Liver (tissue), 3 donors: ENCODE results near the gene NFIL3.

ENCODE experiments used
- EGR1 ChIP-seq, 2 donors: IDR thresholded peaks; 2 replicates each; pipeline ENCODE4 v1.6.1; 2016 to 2018; ENCODE audit warnings: antibody characterized with exemption in 2 of 2, low read depth in 2 of 2
- GABPA ChIP-seq, 2 donors: IDR thresholded peaks in 1 of 2; conservative IDR thresholded peaks in 1 of 2; 2 replicates each; pipeline ENCODE4 v1.6.1; 2016; ENCODE audit warnings: antibody characterized with exemption in 2 of 2, mild to moderate bottlenecking in 1 of 2, moderate library complexity in 1 of 2
- RAD21 ChIP-seq, 2 donors: IDR thresholded peaks; 2 replicates each; pipeline ENCODE4 v1.6.1; 2016; ENCODE audit warnings: antibody characterized with exemption in 2 of 2, mild to moderate bottlenecking in 2 of 2
- SP1 ChIP-seq: IDR thresholded peaks from 2 replicates; pipeline ENCODE4 v1.6.1; 2018; ENCODE audit warnings: antibody characterized with exemption, mild to moderate bottlenecking
- TAF1 ChIP-seq: conservative IDR thresholded peaks from 2 replicates; pipeline ENCODE4 v1.6.1; 2016; ENCODE audit warnings: antibody characterized with exemption, mild to moderate bottlenecking
- YY1 ChIP-seq: IDR thresholded peaks from 2 replicates; pipeline ENCODE4 v1.6.1; 2016; ENCODE audit warnings: antibody characterized with exemption, mild to moderate bottlenecking
- TF ChIP-seq, protein P1 (sequence below): fragments of 150-350 bp; IDR thresholded peaks from 2 replicates; pipeline ENCODE4 v1.5.1; 2017; ENCODE audit warnings: improper control_type of control experiment, low read depth, low read length; ENCODE audit not compliant: missing input control
- TF ChIP-seq, protein P2 (sequence below): IDR thresholded peaks from 2 replicates; pipeline ENCODE4 v1.6.1; 2016; ENCODE audit warnings: antibody characterized with exemption
- TF ChIP-seq, protein P3 (sequence below): IDR thresholded peaks from 2 replicates; pipeline ENCODE4 v1.6.1; 2016; ENCODE audit warnings: antibody characterized with exemption
- donor health status: healthy.
- donor health status: healthy.

DNA sequence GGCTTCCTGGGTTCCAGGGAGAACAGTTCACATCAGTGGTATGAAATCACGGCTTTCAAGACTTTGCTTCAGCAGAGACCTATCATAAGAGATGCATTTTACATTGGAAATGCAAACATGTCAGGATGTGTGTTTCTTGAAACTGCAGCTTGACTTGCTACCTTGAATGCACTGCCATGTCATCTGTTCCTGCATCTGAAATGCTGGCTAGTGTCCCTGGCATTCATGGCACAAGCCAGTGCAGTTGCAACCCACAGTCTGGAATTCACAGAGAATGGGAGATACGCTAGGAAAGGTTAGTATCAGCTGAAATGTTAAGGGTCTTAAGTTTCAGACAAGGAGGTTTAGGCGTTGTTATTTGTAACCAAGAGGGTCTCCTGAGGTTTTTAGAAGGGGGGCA lies 24.7 kb downstream of the NFIL3 start:
- TF ChIP-seq, protein P1, sequence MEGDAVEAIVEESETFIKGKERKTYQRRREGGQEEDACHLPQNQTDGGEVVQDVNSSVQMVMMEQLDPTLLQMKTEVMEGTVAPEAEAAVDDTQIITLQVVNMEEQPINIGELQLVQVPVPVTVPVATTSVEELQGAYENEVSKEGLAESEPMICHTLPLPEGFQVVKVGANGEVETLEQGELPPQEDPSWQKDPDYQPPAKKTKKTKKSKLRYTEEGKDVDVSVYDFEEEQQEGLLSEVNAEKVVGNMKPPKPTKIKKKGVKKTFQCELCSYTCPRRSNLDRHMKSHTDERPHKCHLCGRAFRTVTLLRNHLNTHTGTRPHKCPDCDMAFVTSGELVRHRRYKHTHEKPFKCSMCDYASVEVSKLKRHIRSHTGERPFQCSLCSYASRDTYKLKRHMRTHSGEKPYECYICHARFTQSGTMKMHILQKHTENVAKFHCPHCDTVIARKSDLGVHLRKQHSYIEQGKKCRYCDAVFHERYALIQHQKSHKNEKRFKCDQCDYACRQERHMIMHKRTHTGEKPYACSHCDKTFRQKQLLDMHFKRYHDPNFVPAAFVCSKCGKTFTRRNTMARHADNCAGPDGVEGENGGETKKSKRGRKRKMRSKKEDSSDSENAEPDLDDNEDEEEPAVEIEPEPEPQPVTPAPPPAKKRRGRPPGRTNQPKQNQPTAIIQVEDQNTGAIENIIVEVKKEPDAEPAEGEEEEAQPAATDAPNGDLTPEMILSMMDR: no peak
- no peak for TF ChIP-seq YY1
- no peak for TF ChIP-seq EGR1 (IDR thresholded peaks at IDR 0.05; ENCODE audit: low read depth in 2 of 2)
- TF ChIP-seq, protein P2, sequence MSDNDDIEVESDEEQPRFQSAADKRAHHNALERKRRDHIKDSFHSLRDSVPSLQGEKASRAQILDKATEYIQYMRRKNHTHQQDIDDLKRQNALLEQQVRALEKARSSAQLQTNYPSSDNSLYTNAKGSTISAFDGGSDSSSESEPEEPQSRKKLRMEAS: no peak
- no peak for TF ChIP-seq SP1
- no peak for TF ChIP-seq TAF1
- TF ChIP-seq GABPA (IDR thresholded peaks at IDR 0.05 in 1 of 2, conservative IDR thresholded peaks at IDR 0.05 in 1 of 2): no peak
- TF ChIP-seq, protein P3, sequence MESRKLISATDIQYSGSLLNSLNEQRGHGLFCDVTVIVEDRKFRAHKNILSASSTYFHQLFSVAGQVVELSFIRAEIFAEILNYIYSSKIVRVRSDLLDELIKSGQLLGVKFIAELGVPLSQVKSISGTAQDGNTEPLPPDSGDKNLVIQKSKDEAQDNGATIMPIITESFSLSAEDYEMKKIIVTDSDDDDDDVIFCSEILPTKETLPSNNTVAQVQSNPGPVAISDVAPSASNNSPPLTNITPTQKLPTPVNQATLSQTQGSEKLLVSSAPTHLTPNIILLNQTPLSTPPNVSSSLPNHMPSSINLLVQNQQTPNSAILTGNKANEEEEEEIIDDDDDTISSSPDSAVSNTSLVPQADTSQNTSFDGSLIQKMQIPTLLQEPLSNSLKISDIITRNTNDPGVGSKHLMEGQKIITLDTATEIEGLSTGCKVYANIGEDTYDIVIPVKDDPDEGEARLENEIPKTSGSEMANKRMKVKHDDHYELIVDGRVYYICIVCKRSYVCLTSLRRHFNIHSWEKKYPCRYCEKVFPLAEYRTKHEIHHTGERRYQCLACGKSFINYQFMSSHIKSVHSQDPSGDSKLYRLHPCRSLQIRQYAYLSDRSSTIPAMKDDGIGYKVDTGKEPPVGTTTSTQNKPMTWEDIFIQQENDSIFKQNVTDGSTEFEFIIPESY: no peak
- no peak for TF ChIP-seq RAD21 (IDR thresholded peaks at IDR 0.05)
